Measurements from ENCODE around the gene MARCHF3.
"Not testable (repeated sequence)": the region's sequence is repeated elsewhere in the genome, so short reads cannot be mapped to it uniquely, and the experiment has no call there.

Gene MARCHF3

GRCh38 chr5:127010362-127010761 lies 20.0 kb downstream of the MARCHF3 start:
- Histone ChIP-seq H3K4ac (ENCODE audit: low read depth, low read length) (no peak overlapping the region), H2BK15ac (replicated peaks; ENCODE audit: low read depth) (no peak overlapping the region), H2AK5ac (ENCODE audit: low read length) (no peak overlapping the region), H3K79me2 (ENCODE audit: control insufficient read depth, insufficient read depth, low read length) (no peaks in the 10 kb centered on the region), H2BK5ac (ENCODE audit: low read length) (no peak overlapping the region), H3K18ac (ENCODE audit: low read length) (no peak overlapping the region), H3K4me3 (ENCODE audit: low read length) (no peak overlapping the region), H3K27ac (ENCODE audit: low read depth, low read length) (no peak overlapping the region), H3K36me3 (ENCODE audit: control insufficient read depth, insufficient read depth, low read length) (no peaks in the 10 kb centered on the region), H4K5ac (ENCODE audit: low read length) (no peak overlapping the region), H3K56ac (ENCODE audit: low read length) (no peak overlapping the region), H3K9ac (ENCODE audit: low read length) (no peak overlapping the region), H3K27me3 (ENCODE audit: insufficient read depth, low read length, poor library complexity) (no peaks in the 10 kb centered on the region), H2BK120ac (ENCODE audit: low read depth, low read length) (no peak overlapping the region), H3K79me1 (ENCODE audit: low read length) (no peaks in the 10 kb centered on the region), H4K8ac (ENCODE audit: low read depth, low read length) (no peak overlapping the region), H3K23ac (ENCODE audit: low read length) (no peak overlapping the region), H3K4me1 (ENCODE audit: control insufficient read depth, low read depth, low read length) (no peaks in the 10 kb centered on the region), H3K4me2 (ENCODE audit: low read length) (no peak overlapping the region)
- no peak for DNase-seq
- no CpG with 5 or more reads among the region's 2 CpGs for WGBS (ENCODE audit: extremely low coverage, insufficient coverage, low lambda C conversion rate)

GRCh38 chr5:127009784-127010183 lies 20.6 kb downstream of the MARCHF3 start:
- Histone ChIP-seq H3K9ac (ENCODE audit: low read length) (no peak overlapping the region), H4K5ac (ENCODE audit: low read length) (no peak overlapping the region), H3K4me2 (ENCODE audit: low read length) (no peak overlapping the region), H3K79me1 (ENCODE audit: low read length) (no peaks in the 10 kb centered on the region), H2BK15ac (replicated peaks; ENCODE audit: low read depth) (no peak overlapping the region), H3K36me3 (ENCODE audit: control insufficient read depth, insufficient read depth, low read length) (no peaks in the 10 kb centered on the region), H3K4me1 (ENCODE audit: control insufficient read depth, low read depth, low read length) (no peaks in the 10 kb centered on the region), H3K23ac (ENCODE audit: low read length) (no peak overlapping the region), H2AK5ac (ENCODE audit: low read length) (no peak overlapping the region), H3K18ac (ENCODE audit: low read length) (no peak overlapping the region), H3K27ac (ENCODE audit: low read depth, low read length) (no peak overlapping the region), H3K4me3 (ENCODE audit: low read length) (no peak overlapping the region), H2BK5ac (ENCODE audit: low read length) (no peak overlapping the region), H3K79me2 (ENCODE audit: control insufficient read depth, insufficient read depth, low read length) (no peaks in the 10 kb centered on the region), H4K8ac (ENCODE audit: low read depth, low read length) (no peak overlapping the region), H3K4ac (ENCODE audit: low read depth, low read length) (no peak overlapping the region), H2BK120ac (ENCODE audit: low read depth, low read length) (no peak overlapping the region), H3K27me3 (ENCODE audit: insufficient read depth, low read length, poor library complexity) (no peaks in the 10 kb centered on the region), H3K56ac (ENCODE audit: low read length) (no peak overlapping the region)
- no CpG with 5 or more reads among the region's 1 CpG for WGBS (ENCODE audit: extremely low coverage, insufficient coverage, low lambda C conversion rate)
- no peak for DNase-seq

GRCh38 chr5:127008300-127008975 lies 21.9 kb downstream of the MARCHF3 start:
- WGBS (ENCODE audit: extremely low coverage, insufficient coverage, low lambda C conversion rate) = no CpG with 5 or more reads among the region's 6 CpGs
- Histone ChIP-seq H2BK5ac (ENCODE audit: low read length) (no peak overlapping the region), H2BK15ac (replicated peaks; ENCODE audit: low read depth) (no peak overlapping the region), H3K4me3 (ENCODE audit: low read length) (no peak overlapping the region), H3K4me2 (ENCODE audit: low read length) (no peak overlapping the region), H2AK5ac (ENCODE audit: low read length) (no peak overlapping the region), H4K5ac (ENCODE audit: low read length) (no peak overlapping the region), H3K27me3 (ENCODE audit: insufficient read depth, low read length, poor library complexity) (no peaks in the 10 kb centered on the region), H4K8ac (ENCODE audit: low read depth, low read length) (no peak overlapping the region), H3K4ac (ENCODE audit: low read depth, low read length) (no peak overlapping the region), H3K79me2 (ENCODE audit: control insufficient read depth, insufficient read depth, low read length) (no peaks in the 10 kb centered on the region), H3K18ac (ENCODE audit: low read length) (no peak overlapping the region), H3K56ac (ENCODE audit: low read length) (no peak overlapping the region), H3K23ac (ENCODE audit: low read length) (no peak overlapping the region), H3K27ac (ENCODE audit: low read depth, low read length) (no peak overlapping the region), H3K36me3 (ENCODE audit: control insufficient read depth, insufficient read depth, low read length) (no peaks in the 10 kb centered on the region), H3K9ac (ENCODE audit: low read length) (no peak overlapping the region), H2BK120ac (ENCODE audit: low read depth, low read length) (no peak overlapping the region), H3K4me1 (ENCODE audit: control insufficient read depth, low read depth, low read length) (no peaks in the 10 kb centered on the region), H3K79me1 (ENCODE audit: low read length) (no peaks in the 10 kb centered on the region)
- no peak for DNase-seq

- no peak overlapping the region for H4K5ac ChIP-seq (ENCODE audit: low read length)
- H2BK5ac ChIP-seq (ENCODE audit: low read length) = no peak overlapping the region
- H2AK5ac ChIP-seq (ENCODE audit: low read length) = no peak overlapping the region
- H4K8ac ChIP-seq (ENCODE audit: low read depth, low read length) = no peak overlapping the region
- no peak overlapping the region for H3K9ac ChIP-seq (ENCODE audit: low read length)
- H3K4me3 ChIP-seq (ENCODE audit: low read length) = no peak overlapping the region
- no peak overlapping the region for H3K18ac ChIP-seq (ENCODE audit: low read length)
- H3K56ac ChIP-seq (ENCODE audit: low read length) = no peak overlapping the region
- no peaks in the 10 kb centered on the region for H3K36me3 ChIP-seq (ENCODE audit: control insufficient read depth, insufficient read depth, low read length)
- H3K23ac ChIP-seq (ENCODE audit: low read length) = no peak overlapping the region
- no peak overlapping the region for H2BK120ac ChIP-seq (ENCODE audit: low read depth, low read length)
- H3K79me2 ChIP-seq (ENCODE audit: control insufficient read depth, insufficient read depth, low read length) = no peaks in the 10 kb centered on the region
- H3K27ac ChIP-seq (ENCODE audit: low read depth, low read length) = no peak overlapping the region
- no CpG with 5 or more reads among the region's 1 CpG for WGBS (ENCODE audit: extremely low coverage, insufficient coverage, low lambda C conversion rate)
- H3K79me1 ChIP-seq (ENCODE audit: low read length) = no peaks in the 10 kb centered on the region
- no peaks in the 10 kb centered on the region for H3K27me3 ChIP-seq (ENCODE audit: insufficient read depth, low read length, poor library complexity)
- no peak overlapping the region for H3K4me2 ChIP-seq (ENCODE audit: low read length)
- H3K4ac ChIP-seq (ENCODE audit: low read depth, low read length) = no peak overlapping the region
- H3K4me1 ChIP-seq (ENCODE audit: control insufficient read depth, low read depth, low read length) = no peaks in the 10 kb centered on the region
- no peak for DNase-seq
- no peak overlapping the region for H2BK15ac ChIP-seq (replicated peaks; ENCODE audit: low read depth)
These were observed 22.8 kb downstream of the MARCHF3 start for GRCh38 chr5:127007522-127007921.

- H2BK5ac ChIP-seq (ENCODE audit: low read length) = no peak overlapping the region
- no peak overlapping the region for H3K18ac ChIP-seq (ENCODE audit: low read length)
- H3K4ac ChIP-seq (ENCODE audit: low read depth, low read length) = no peak overlapping the region
- H3K23ac ChIP-seq (ENCODE audit: low read length) = no peak overlapping the region
- H3K4me1 ChIP-seq (ENCODE audit: control insufficient read depth, low read depth, low read length) = no peaks in the 10 kb centered on the region
- no peaks in the 10 kb centered on the region for H3K36me3 ChIP-seq (ENCODE audit: control insufficient read depth, insufficient read depth, low read length)
- H2BK15ac ChIP-seq (replicated peaks; ENCODE audit: low read depth) = no peak overlapping the region
- no CpG with 5 or more reads among the region's 5 CpGs for WGBS (ENCODE audit: extremely low coverage, insufficient coverage, low lambda C conversion rate)
- H4K8ac ChIP-seq (ENCODE audit: low read depth, low read length) = no peak overlapping the region
- no peak overlapping the region for H4K5ac ChIP-seq (ENCODE audit: low read length)
- no peaks in the 10 kb centered on the region for H3K79me2 ChIP-seq (ENCODE audit: control insufficient read depth, insufficient read depth, low read length)
- H3K27ac ChIP-seq (ENCODE audit: low read depth, low read length) = no peak overlapping the region
- DNase-seq = no peak
- H3K4me3 ChIP-seq (ENCODE audit: low read length) = no peak overlapping the region
- no peak overlapping the region for H2BK120ac ChIP-seq (ENCODE audit: low read depth, low read length)
- no peaks in the 10 kb centered on the region for H3K79me1 ChIP-seq (ENCODE audit: low read length)
- no peak overlapping the region for H3K9ac ChIP-seq (ENCODE audit: low read length)
- H3K56ac ChIP-seq (ENCODE audit: low read length) = no peak overlapping the region
- H2AK5ac ChIP-seq (ENCODE audit: low read length) = no peak overlapping the region
- H3K27me3 ChIP-seq (ENCODE audit: insufficient read depth, low read length, poor library complexity) = no peaks in the 10 kb centered on the region
- no peak overlapping the region for H3K4me2 ChIP-seq (ENCODE audit: low read length)
These were observed 23.6 kb downstream of the MARCHF3 start for GRCh38 chr5:127006744-127007143.

- not testable (repeated sequence) for H3K23ac ChIP-seq (ENCODE audit: low read length); H3K56ac ChIP-seq (ENCODE audit: low read length); H3K4me2 ChIP-seq (ENCODE audit: low read length); H3K4me3 ChIP-seq (ENCODE audit: low read length); DNase-seq; H3K79me2 ChIP-seq (ENCODE audit: control insufficient read depth, insufficient read depth, low read length); H2AK5ac ChIP-seq (ENCODE audit: low read length); H4K8ac ChIP-seq (ENCODE audit: low read depth, low read length); H3K18ac ChIP-seq (ENCODE audit: low read length); H4K5ac ChIP-seq (ENCODE audit: low read length); H2BK120ac ChIP-seq (ENCODE audit: low read depth, low read length); H3K4ac ChIP-seq (ENCODE audit: low read depth, low read length); H3K36me3 ChIP-seq (ENCODE audit: control insufficient read depth, insufficient read depth, low read length); H3K79me1 ChIP-seq (ENCODE audit: low read length); H2BK15ac ChIP-seq (replicated peaks; ENCODE audit: low read depth); H3K27ac ChIP-seq (ENCODE audit: low read depth, low read length); H3K4me1 ChIP-seq (ENCODE audit: control insufficient read depth, low read depth, low read length); H3K27me3 ChIP-seq (ENCODE audit: insufficient read depth, low read length, poor library complexity); H2BK5ac ChIP-seq (ENCODE audit: low read length); H3K9ac ChIP-seq (ENCODE audit: low read length)
- no CpG with 5 or more reads among the region's 3 CpGs for WGBS (ENCODE audit: extremely low coverage, insufficient coverage, low lambda C conversion rate)
These were observed 25.1 kb downstream of the MARCHF3 start for GRCh38 chr5:127005282-127005681.

Measured in mesendoderm (in vitro differentiated cells).